Measurements from ENCODE around the gene ABCG1.
"Not testable (repeated sequence)": the region's sequence is repeated elsewhere in the genome, so short reads cannot be mapped to it uniquely, and the experiment has no call there.

Gene ABCG1

DNA sequence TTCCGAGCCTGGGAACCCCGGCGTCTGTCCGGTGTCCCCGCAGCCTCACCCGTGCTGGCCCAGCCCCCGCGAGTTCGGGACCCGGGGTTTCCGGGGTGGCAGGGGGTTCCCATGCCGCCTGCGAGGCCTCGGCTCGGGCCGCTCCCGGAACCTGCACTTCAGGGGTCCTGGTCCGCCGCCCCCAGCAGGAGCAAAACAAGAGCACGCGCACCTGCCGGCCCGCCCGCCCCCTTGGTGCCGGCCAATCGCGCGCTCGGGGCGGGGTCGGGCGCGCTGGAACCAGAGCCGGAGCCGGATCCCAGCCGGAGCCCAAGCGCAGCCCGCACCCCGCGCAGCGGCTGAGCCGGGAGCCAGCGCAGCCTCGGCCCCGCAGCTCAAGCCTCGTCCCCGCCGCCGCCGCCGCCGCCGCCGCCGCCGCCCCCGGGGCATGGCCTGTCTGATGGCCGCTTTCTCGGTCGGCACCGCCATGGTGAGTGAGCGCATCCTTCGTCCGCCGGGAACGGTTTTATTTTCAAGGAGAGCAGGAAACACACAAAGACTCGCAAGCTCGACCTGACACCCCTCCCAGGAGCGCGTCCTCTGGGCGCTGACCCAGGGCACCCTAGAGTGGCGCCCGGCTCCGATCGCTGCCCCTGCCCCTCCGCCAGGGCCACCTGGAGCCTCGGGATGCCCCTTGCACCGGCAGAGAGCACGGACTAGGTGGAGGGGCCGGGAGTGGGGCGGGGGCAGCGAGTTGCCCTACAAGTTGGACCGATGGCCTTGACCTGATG, at the start of gene ABCG1:
Gene ABCG1, plus strand, starts transcription at position 305 of the 770 bp plus-strand sequence. Its CDS starts 123 bp downstream, at position 428.
- peak; percentile 21 for DNase-seq

DNA sequence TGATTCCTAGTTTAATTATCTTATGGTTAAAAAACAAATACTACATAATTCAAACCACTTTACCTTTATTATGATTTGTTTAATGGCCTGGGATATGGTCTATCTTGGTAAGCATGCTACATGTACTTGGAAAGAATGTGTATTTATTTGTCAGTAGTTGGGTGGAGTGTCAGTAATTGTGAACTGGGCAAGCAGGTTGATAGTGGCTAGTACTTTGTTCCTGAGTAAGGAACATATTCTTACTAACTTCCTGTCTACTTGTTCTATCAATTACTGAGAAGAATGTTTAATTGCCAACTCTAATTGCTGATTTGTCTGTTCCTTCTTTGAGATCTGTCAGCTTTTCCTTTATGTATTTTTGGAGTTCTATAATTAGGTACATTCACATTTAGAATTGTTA, 49.2 kb upstream of the ABCG1 start:
- DNase-seq: no peak

DNA sequence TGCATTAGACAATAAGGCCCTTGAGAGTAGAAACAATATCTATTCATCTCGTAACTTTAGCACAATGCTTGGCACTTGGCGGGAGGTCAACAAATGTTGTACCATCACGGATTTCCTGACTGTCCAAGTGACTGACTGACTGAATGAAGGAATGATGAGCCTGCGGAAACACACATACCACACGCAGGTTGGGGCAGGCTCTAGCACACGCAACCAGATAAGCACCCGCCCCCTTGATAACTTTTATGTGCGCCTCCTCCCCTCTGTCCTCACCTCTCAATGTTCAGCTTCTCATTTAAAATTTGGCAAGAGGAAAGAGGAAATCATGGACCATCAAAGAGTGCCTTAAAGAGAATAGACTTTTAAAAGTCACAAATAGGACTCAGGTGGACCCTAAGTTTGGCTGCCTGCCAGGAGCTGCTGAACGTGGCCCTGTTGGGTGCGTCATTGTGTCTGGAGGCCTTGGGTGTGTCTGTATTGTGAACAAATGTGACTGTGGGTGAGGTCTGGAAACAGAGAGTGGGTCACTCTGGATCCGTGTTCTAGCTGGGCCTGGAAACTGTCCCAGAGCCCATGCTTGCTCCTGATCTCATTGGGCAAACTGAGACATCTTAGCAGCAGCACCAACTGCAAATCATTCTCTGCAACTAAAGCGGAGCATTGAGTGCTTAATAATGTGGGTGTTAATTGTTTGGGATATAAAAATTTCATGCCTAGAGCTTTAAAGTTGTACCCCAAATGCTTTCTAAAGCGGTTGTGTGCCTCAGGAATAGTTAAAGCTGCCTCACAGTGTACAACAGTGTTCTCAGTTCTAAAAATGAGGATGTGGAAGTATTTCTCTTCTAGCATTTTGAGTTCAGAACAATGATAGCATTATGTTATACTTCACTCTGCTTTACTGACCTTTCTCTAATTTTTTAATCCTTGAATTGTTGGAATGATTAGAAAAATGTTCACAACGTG, 47.6 kb upstream of the ABCG1 start:
- DNase-seq: no peak

DNA sequence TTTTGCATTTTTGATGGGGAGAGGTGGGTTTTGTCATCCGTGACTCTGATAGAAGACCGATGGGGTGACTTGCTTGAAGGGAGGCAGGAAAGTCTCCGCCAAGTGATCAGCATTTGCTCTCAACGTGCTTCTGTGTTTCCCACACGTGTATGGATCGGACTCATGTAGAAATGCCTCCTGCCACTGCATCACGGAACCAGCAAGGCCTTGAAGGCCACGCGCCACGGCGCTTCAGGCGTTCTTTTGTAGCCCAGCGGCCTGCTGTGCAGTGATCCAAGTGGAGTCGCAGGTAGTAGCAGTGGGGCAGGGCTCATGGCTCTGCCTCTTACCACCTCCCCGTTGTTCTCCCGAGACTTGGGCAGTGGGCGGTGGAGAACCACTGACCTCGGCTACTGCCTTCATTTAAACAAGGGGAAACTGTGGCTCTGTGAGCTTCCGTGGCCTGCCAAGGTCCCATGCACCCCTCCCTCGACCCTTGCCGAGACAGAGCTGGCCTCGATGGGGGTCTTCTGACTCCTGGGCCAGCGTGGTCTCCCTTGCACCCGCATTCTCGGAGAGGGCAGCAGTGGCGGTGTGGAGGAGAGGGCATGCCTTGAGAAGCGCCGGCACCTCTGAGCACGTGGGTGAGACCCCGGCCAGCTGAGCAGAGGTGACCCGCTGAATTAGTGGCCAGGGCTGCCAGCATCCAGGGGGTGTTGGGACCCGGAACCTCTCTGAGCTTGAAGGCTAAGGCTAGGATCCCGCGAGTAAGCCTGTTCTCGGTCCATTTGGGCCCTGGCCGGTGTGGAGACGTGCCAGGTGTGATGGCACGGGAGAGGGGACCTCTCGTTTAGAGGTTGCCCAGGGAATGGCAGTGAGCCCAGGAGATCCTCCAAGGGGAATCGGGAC, 46.1 kb upstream of the ABCG1 start:
- no peak for DNase-seq

DNA sequence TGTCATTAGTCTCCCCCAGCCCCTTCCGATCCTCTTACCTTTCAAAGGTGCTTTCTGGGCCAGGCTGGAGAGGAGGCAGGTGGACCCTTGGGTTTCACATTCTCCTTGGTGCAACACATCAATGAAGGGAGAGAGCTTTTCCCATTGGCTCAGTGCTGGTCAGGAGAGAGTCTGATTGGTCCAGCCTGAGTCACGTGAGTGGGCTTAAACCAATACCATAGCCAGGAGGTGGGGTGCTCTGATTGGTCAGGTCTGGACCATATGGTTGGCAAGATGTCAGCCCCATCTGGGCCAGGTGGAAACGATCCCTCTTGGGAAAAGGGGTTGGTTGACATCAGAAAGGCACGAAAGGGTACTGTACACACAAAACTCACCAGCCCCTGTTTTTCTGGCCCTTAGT, 44.8 kb upstream of the ABCG1 start:
- no peak for DNase-seq

DNA sequence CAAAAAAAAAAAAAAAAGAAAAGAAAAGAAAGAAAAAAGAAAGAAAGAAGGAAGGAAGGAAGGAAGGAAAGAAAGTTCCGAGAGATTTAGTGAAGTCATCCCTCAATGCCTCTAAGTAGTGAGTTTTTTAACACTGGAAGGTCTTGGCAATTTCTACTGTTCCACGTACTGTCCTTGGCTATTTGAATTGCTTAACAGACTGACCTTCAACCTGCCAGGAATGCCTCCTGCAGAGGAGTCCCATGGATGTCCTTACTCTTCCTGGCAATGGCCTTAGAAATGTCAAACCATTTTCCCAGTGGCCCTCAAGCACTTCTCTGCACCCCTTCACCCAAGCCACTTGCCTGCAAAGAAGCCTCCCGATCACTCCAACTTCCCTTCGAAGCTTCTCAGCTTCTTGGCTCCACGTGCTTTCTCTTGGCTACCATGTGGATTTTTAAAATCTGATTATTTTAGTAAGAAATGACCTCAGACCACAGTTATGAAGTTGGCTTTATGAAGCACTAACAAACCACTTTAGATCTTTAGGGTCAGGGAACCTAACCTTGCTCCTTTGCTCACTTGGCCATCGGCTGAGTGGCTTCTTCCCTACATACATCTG, 43.7 kb upstream of the ABCG1 start:
- DNase-seq: no peak

DNA sequence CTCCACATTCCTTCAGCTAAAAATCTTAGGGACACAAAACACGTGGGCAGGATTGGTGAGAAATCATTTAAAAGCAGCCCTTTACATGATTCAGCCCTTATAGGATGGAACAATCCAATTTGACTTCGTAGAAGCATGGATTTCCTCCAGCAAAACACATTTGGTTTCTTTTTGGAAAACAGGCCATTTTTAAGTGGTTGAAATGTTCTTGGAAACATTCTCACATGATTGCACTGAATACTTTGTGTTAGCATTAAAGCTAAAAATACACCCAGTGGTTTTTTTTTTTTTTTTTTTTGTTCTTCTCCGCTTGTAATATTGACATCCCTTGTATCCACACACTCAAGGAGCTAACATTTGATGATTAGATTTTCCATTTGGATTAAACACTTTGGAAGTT, 42.1 kb upstream of the ABCG1 start:
- no peak for DNase-seq

DNA sequence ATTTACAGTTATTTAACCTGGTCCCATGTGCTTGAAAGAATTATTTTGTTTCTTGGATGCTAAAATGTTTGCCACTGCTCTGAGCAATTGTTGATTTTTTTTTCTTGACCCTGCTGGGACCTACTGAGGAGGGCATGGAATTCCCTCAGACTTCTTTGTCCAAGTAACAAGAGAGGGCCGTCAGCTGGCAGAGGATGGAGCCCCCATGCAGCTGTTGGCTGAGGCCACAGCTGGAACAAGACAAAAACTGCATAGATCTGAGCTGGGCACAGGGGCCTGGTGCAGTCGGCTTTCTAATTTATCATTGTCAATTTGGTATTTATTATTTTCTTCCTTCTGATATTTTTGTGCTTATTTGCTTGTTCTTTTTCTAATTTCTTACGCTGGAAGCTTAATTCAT, 39.6 kb upstream of the ABCG1 start:
- no peak for DNase-seq

DNA sequence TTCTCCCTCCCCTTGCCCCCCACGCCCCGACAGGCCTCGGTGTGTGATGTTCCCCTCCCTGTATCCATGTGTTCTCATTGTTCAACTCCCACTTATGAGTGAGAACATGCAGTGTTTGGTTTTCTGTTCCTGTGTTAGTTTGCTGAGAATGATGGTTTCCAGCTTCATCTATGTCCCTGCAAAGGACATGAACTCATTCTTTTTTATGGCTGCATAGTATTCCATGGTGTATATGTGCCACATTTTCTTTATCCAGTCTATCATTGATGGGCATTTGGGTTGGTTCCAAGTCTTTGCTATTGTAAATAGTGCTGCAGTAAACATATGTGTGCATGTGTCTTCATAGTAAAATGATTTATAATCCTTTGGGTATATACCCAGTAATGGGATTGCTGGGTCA, 38.9 kb upstream of the ABCG1 start:
- not testable (repeated sequence) for DNase-seq

DNA sequence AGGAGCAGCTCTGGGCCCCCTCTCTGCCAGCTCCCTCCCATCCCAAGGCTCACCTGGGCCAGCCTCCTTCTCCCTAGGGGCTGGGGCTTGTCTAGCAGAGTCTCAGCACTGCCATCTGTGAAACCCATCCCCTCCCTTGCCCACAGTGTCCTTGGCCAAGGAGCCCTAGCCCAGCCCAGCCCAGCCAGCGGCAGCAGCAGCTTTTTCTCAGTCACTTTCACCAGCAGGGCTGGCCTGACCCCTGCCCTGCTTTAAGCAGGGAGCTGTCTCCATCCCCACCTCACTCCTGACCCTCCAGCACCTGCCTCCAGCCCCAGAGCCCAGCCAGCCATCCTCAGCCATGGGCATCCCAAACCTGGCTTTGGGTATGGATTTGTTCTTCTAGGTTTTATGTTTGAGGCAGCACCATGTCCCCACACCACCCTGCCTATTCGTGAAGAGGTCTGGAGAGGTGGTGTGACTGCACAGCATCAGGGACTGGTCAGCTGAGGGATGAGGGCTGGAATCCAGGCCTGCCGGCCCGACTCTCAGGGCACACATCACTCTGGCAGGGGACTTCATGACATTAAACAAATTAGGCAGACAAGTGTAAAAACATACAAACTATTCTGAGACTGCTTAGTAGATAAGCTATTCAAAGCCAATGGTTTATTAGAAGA, 36.1 kb upstream of the ABCG1 start:
- DNase-seq: no peak

DNA sequence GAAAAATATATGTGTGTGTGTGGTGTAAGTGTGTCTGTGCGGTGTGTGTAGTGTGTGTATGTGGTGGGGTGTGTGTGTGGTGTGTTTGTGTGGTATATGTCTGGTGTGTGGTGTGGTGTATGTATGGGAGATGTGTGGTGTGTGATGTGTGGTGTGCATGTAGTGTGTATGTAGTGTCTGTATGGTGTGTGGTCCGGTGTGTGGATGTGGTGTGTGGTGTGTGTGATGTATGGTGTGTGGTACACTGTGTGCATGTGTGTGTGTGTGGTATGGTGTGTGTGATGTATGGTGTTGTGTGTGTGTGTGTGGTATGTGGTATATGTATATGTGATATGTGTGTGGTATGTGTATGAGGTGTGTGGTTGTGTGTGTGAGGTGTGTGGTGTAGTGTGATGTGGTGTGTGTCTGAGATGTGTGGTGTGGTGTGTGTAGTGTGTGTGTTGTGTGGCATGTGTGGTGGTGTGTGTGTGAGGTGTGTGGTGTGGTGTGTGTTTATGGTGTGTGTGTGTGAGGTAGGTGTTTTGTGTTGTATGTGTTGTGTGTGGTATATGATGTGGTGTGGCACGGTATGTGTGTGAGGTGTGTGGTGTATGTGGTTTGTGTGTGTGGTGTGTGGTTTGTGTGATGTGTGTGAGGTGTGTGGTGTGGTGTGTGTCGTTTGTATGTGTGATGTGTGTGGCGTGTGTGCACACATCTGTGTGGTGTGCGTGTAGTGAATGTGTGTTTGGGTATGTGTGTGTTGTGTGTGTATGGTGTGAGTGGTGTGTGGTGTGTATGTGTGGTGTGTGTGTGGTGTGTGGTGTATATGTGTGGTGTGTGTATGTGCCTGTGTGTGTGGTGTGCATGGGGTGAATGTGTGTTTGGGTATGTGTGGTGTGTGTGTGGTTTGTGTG, 35.3 kb upstream of the ABCG1 start:
- no peak for DNase-seq

DNA sequence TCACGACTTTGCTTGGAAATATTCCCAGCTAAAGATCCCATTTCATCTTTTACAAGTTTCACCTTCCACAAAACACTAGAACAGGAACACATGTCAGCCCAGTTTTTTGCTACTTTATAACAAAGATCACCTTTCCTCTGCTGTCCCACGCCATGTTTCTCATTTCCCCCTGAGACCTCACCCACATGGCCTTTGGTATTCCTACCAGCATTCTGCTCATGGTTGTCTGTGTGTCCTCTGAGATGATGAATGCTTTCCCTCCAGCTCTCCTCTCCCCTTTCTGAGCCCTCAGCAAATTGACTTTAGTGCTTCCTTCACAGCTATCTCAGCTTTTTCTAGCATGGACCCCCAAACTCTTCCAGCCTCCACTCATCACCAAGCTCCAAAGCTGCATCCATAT, 32.3 kb upstream of the ABCG1 start:
- no peak for DNase-seq

DNA sequence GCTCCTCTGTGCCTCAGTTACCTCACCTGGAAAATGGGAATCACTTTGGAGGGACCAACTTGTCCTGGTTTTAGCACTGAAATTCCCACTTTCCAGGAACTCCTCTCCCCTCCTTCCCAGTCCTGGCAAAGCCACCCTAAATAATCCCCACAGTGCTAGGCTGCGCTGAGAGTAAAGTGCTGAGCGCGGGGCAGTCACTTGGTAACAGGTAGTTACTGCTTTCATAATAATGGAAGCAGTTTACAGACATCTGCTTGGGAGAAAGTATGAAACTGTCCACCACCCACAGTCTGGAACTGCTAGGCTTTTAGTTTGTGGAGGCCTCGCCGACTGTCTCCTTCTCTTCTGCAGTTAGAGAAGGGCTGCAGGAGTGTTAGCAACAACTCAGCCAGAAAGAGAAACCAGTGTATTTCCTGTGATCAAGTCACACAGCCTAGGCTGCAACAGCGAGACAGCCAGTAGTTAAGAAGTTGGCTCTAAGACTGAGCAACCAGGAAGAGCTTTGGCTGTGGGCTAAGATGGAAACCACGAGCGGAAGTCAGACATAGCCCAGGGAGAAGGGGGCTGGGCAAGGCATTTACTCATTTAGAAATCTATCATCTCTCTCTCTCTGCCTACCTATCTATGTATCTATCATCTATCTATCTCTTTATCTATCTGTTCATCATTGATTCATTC, 30.8 kb upstream of the ABCG1 start:
- no peak for DNase-seq

DNA sequence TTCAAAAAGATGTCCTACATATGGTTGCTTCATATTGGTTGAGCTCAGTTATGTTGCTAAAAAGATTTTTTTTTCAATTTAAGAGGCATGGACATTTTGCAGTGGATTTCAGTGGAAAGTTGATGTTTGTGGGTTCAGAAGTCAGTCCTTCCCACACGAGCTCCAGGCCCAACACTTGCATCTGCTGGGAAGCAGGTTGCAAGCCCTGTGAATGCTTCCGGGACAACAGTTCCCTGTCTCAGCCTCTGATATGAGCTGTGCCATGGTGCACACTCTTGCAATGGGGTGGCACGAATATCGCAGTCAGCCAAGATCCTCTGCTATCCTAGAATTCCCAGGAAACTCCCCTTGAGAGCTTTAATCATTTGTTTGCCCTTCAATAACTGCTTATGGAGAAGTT, 30.3 kb upstream of the ABCG1 start:
- DNase-seq: no peak

DNA sequence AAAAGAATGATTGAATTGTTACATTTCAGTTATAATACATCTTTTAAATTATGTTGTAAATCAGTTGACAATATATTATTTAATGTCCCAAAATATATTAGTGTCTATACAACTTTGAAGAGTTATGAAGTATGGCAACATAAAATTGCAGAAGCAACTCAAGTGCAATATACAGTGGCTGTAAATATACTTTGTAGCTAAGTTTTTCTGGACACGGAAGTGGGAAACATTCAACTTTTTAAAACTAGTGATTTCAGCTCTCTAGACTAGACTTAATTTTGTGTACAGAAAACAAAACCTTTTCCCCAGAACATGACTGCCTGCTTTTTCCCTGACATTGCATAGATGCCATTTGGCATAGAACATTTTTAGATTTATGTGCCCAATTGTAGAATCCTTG, 29.5 kb upstream of the ABCG1 start:
- DNase-seq: no peak

DNA sequence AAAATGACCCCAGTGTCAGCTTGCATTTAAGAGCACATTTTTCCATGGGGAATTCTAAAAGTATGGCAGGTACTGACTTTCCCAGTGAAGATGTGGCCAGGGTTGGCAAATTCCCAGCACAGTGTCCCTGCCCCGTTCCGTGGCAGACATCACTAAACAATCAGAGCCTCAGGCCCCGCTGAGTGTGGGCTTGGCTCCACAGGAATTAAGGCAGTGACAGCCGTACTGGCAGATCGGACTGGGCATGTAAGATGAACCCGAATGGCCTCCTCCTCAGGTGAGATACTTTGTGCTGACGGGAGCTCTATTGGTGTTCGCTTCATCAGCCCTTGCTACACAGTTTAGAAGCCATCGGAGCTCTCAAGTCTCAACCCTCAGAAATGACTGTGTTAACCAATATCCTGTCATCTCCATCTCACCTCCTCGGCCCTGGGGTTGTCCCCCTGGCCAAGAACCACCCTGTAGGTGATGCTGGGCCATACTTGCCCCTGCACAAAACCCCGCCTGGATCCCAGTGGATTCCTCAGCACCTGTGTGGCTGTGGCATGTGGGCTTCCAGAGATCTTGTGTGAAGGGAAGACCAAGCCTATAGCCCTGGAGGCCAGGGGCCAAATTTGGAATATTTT, 29.0 kb upstream of the ABCG1 start:
- DNase-seq: no peak

DNA sequence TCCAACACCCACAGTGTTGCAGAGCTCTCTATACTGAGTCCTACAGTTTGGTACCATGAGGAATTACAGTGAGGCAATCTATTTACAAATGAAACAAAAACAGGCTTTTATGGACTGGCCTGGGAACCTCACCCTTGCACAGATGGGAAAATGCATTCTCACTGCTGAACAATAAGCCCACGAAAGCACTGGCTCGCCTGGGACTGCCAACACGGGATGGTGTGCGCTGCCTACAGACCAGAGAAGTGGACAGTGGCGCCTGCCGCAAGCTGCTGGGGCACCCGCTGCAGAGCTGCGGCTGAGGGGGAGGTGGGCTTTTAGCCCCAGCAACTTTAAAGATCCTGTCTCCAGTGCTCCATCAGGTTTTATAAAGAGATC, 28.5 kb upstream of the ABCG1 start:
- no peak for DNase-seq

DNA sequence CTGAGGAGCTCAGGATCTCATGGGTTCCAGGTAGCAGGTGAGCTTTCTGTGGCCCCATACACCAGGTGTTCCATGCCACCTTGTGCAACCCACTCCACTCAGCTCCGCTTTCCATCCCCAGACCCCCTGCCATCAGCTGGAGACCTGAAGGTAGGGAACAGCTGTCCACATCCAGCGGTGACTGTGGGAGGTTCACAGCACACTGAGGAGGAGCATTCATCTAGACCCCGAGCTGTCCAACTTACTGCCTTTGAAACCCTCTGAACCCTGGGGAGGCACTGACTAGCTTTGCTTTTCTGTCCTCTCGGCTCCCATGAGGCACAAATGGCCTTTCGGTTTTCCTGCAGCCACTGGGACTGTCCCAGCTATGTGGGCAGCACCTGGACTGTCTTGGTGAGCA, 27.9 kb upstream of the ABCG1 start:
- no peak for DNase-seq

DNA sequence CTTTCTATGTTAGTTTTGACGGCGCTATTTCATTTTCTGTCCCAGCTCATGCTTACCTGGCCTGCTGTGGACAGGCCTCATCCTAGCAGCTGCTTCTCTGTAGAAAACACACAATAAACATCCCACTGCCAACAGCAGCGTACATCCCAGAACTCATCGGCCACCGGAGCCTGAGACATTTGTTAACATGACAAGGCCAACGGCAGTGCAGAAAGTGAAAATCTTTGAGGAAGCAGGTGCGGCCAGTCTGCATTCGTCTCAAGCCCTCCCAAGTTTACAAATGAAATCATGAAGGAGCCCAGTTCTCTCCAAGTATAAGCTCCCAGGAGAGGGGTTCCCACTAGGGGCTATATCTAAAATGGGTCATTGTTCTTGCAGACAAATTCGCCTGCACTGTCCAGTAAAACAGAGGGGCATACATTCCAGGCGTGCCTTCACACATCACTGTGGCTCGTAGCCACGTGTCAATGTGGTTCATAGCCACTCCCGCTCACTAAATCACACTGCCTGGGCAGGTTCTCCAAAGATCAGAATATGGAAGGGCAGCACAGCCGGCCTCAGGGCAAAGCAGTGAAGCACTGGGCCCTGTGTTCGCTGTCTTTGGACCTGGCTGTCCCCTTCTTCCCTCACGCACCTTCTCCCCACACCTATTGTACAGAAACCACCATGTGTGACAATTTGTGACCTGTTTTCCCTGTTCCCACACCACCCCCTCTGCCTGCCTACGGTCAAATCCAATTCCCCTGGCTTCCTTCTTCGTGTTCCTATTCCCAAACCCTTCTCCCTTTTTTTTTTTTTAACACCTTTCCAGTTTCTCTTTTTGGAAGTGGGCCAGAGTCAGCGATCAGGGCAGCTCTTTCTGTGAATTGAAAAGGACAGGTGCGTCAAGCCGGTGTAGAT, 27.0 kb upstream of the ABCG1 start:
- DNase-seq: no peak
